Retinal pigment epithelial cell (primary cell): ENCODE data around the gene GJA3.

Experiments used
- DNase-seq: peaks from one replicate; pipeline ENCODE4 v3.0.0-alpha.2; 2010; ENCODE audit warnings: low read depth
- H3K4me3 ChIP-seq: 2 replicates; pipeline ENCODE4 v1.5.1; 2011; ENCODE audit warnings: mild to moderate bottlenecking, low read length, control low read depth, moderate library complexity
- CTCF ChIP-seq: conservative IDR thresholded peaks from 2 replicates; pipeline ENCODE4 v1.5.1; 2011; ENCODE audit warnings: low read depth, low read length, control low read depth, inconsistent platforms

GJA3 gene

GRCh38 chr13:20105161-20105689 is 55.6 kb downstream of the GJA3 start:
- DNase-seq = no peak
- no peak overlapping the region for H3K4me3 ChIP-seq
- no peak for TF ChIP-seq CTCF

- no peak for DNase-seq
- TF ChIP-seq CTCF = no peak
- no peak overlapping the region for H3K4me3 ChIP-seq
Observed at GRCh38 chr13:20102525-20103180, 58.2 kb downstream of the GJA3 start.

GRCh38 chr13:20101467-20102316 is 59.2 kb downstream of the GJA3 start:
- no peak overlapping the region for H3K4me3 ChIP-seq
- TF ChIP-seq CTCF = no peak
- no peak for DNase-seq

- no peak for TF ChIP-seq CTCF
- no peak for DNase-seq
- H3K4me3 ChIP-seq = no peak overlapping the region
Observed at GRCh38 chr13:20099319-20099718, 61.5 kb downstream of the GJA3 start.

GRCh38 chr13:20093951-20094350 is 66.9 kb downstream of the GJA3 start:
- no peak for DNase-seq
- H3K4me3 ChIP-seq = no peak overlapping the region
- TF ChIP-seq CTCF = no peak

GRCh38 chr13:20090349-20090748 is 70.5 kb downstream of the GJA3 start:
- no peak for DNase-seq
- no peak for TF ChIP-seq CTCF
- H3K4me3 ChIP-seq = no peak overlapping the region
